ENCODE results near the gene HPCAL1.

DNA sequence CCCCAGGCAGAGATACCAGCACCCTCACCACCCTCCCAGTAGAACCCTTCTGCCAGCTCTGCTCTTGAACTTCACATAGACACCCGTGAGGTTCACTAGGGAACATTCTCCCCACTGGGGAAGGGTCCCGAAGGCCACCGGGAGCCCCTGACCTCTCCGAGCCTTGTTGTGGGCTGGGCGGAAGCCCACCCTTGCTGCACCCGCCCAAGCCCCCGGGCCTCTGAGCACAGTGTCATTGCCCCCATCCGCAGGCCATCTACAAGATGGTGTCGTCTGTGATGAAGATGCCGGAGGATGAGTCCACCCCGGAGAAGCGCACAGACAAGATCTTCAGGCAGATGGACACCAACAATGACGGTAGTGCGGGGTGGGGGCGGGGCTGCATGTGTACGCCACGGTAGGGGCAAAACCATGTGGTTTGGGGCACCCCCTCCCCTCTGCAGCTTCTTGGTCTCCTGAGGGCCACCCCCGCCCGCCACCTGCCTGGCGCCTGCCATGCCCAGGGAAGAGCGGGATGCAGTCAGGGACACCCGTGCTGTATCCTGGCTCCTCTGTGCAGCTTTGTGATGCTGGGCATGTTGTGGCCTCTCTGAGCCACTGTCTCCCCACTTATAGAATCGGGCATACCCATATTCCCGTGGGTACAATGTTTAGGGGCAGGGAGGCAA is 120.2 kb downstream of the HPCAL1 start:
- no peak for TF ChIP-seq CTCF (IDR thresholded peaks at IDR 0.05)
- TF ChIP-seq POLR2A (IDR thresholded peaks at IDR 0.05): no peak

Data from lower leg skin (tissue), 3 donors.